K562 (cell line): ENCODE measurements around the gene EML2. TPM values are rescaled to one million over a fixed set of nuclear protein-coding genes. Genes with fewer than 3 reads are reported as not detected.

ENCODE experiments used
- BACH1 ChIP-seq: fragments of 200-800 bp; sonication (Bioruptor generic); IDR thresholded peaks from 2 replicates; pipeline ENCODE4 v1.6.1; 2016; ENCODE audit warnings: missing genetic modification characterization, missing compliant biosample characterization
- CBX3 ChIP-seq, 2 experiments: IDR thresholded peaks; 1 replicate in 1 of 2; 2 replicates in 1 of 2; pipeline ENCODE4 v1.6.1; 2012; ENCODE audit warnings: inconsistent platforms in 2 of 2, low read length in 2 of 2, borderline replicate concordance in 1 of 2, control low read depth in 1 of 2
- CEBPG ChIP-seq, 3 experiments: fragments of 200-800 bp in 1 of 3; sonication (Bioruptor generic) in 1 of 3; sonication (generic) in 1 of 3; formaldehyde crosslinking in 1 of 3; IDR thresholded peaks in 2 of 3; conservative IDR thresholded peaks in 1 of 3; 2 replicates each; pipeline versions ENCODE4 v1.6.1 to v1.8.0; 2016 to 2022; ENCODE audit warnings: missing compliant biosample characterization in 2 of 3, missing genetic modification characterization in 2 of 3, mild to moderate bottlenecking in 1 of 3, missing genetic modification reagents in 1 of 3
- DMBX1 ChIP-seq: fragments of 250-450 bp; sonication (Bioruptor Pico); IDR thresholded peaks from 2 replicates; pipeline ENCODE4 v1.8.0; 2022; ENCODE audit warnings: inconsistent platforms, mild to moderate bottlenecking, moderate library complexity, borderline replicate concordance
- GABPA ChIP-seq: fragments of 200-800 bp; sonication (Bioruptor generic); conservative IDR thresholded peaks from 2 replicates; pipeline ENCODE4 v1.6.1; 2016; ENCODE audit warnings: low read depth, missing genetic modification characterization, missing compliant biosample characterization
- GMEB1 ChIP-seq: fragments of 250-450 bp; sonication (Bioruptor Pico); IDR thresholded peaks from 2 replicates; pipeline ENCODE4 v1.4.0; 2020; ENCODE audit warnings: mild to moderate bottlenecking
- GTF2E2 ChIP-seq: fragments of 200-800 bp; sonication (Bioruptor generic); IDR thresholded peaks from 2 replicates; pipeline ENCODE4 v1.6.1; 2016; ENCODE audit warnings: missing genetic modification characterization, missing compliant biosample characterization
- HINFP ChIP-seq: fragments of 450-650 bp; conservative IDR thresholded peaks from 2 replicates; pipeline ENCODE4 v1.6.1; 2016; ENCODE audit warnings: missing genetic modification characterization, low read depth, mild to moderate bottlenecking, control low read depth, missing compliant biosample characterization
- JUN ChIP-seq, 2 experiments: sonication (generic) in 1 of 2; formaldehyde crosslinking in 1 of 2; IDR thresholded peaks; 2 replicates each; pipeline versions ENCODE4 v1.6.1 to v1.8.0; 2012 to 2022; ENCODE audit warnings: borderline replicate concordance in 2 of 2, mild to moderate bottlenecking in 2 of 2, improper control_type of control experiment in 1 of 2, low read depth in 1 of 2, low read length in 1 of 2, missing genetic modification reagents in 1 of 2
- JUNB ChIP-seq: fragments of 450-650 bp; formaldehyde crosslinking; conservative IDR thresholded peaks from 2 replicates; pipeline ENCODE4 v1.4.0; 2020; ENCODE audit warnings: mild to moderate bottlenecking
- NFYB ChIP-seq: IDR thresholded peaks from 2 replicates; pipeline ENCODE4 v1.6.1; 2011; ENCODE audit warnings: mild to moderate bottlenecking, moderate library complexity; ENCODE audit not compliant: insufficient read length; ENCODE audit errors: extremely low read depth
- SETDB1 ChIP-seq: IDR thresholded peaks from one replicate; pipeline ENCODE4 v1.6.1; 2012; ENCODE audit warnings: low read length, control low read depth, inconsistent platforms
- SPI1 ChIP-seq: IDR thresholded peaks from 2 replicates; pipeline ENCODE4 v1.6.1; 2011; ENCODE audit warnings: low read depth, low read length, control low read depth, borderline replicate concordance
- U2AF1 ChIP-seq: fragments of 200-400 bp; formaldehyde crosslinking; optimal IDR thresholded peaks from 2 replicates; pipeline ENCODE3; 2017; ENCODE audit warnings: mild to moderate bottlenecking, low read depth, low read length, moderate library complexity
- ZBTB11 ChIP-seq, 3 experiments: fragments of 200-800 bp in 1 of 3; fragments of 250-450 bp in 1 of 3; fragments of 450-650 bp in 1 of 3; sonication (Bioruptor Pico) in 1 of 3; sonication (Bioruptor generic) in 1 of 3; formaldehyde crosslinking in 1 of 3; IDR thresholded peaks; 2 replicates each; pipeline versions ENCODE4 v1.6.1 to v1.8.0; 2016 to 2022; ENCODE audit warnings: mild to moderate bottlenecking in 2 of 3, missing genetic modification characterization in 2 of 3, missing compliant biosample characterization in 1 of 3, moderate library complexity in 1 of 3
- ZNF347 ChIP-seq: fragments of 450-650 bp; formaldehyde crosslinking; IDR thresholded peaks from 2 replicates; pipeline ENCODE4 v1.4.0; 2020; ENCODE audit warnings: low read depth, mild to moderate bottlenecking, moderate library complexity
- ZNF699 ChIP-seq: fragments of 250-450 bp; sonication (Bioruptor Pico); IDR thresholded peaks from 2 replicates; pipeline ENCODE4 v1.8.0; 2021; ENCODE audit warnings: mild to moderate bottlenecking, moderate library complexity; ENCODE audit not compliant: insufficient replicate concordance
- ZNF830 ChIP-seq: fragments of 250-450 bp; sonication (Bioruptor Pico); IDR thresholded peaks from 2 replicates; pipeline ENCODE4 v1.5.0; 2021; ENCODE audit warnings: mild to moderate bottlenecking
- polyA plus RNA-seq, 8 experiments: library from polyadenylated mRNA; depleted of rRNA in 4 of 8; stranded (reverse) in 5 of 8; unstranded in 3 of 8; fragments of >200 nt; fragmentation: Nextera tagmentation in 2 of 8; fragmentation: Illumina TruSeq in 1 of 8; extraction: Ambion mirVana in 2 of 8; extraction: Trizol in 1 of 8; gene quantifications; 2 replicates each; pipeline versions ENCODE4 v1.2.1 to v1.2.3, GENCODE V29; 2011 to 2014; ENCODE audit warnings: inconsistent platforms in 1 of 8, missing spikeins in 1 of 8
- total RNA-seq, 7 experiments: library from RNA; depleted of rRNA in 6 of 7; stranded (reverse); fragments of >200 nt in 6 of 7; fragmentation: Illumina TruSeq in 2 of 7; extraction: Trizol in 2 of 7; gene quantifications; 2 replicates each; pipeline versions ENCODE4 v1.2.1 to v1.2.3, GENCODE V29; 2011 to 2021; ENCODE audit warnings: low replicate concordance in 1 of 7

Gene EML2
- total and polyA plus RNA-seq, 9 of the 15 experiments (the other 6 are each of a cell fraction or from before 2014, with no cell fraction given): 2.6 to 69.6 (median 24.8) TPM

GRCh38 chr19:45638930-45639729 is at the start of gene EML2 (continued):
- TF ChIP-seq ZNF347 (CRISPR knock-in tag) (no peak), JUNB (CRISPR knock-in tag) (no peak), GMEB1 (CRISPR knock-in tag) (0 out of 2 replicates have a peak, but pooled peaks have one; percentile 9), SPI1 (no peak), BACH1 (tag) (no peak), GTF2E2 (tag) (no peak), GABPA (tag) (peak; percentile 58), NFYB (no peak), JUN (IDR thresholded peaks at IDR 0.05; ENCODE audit: borderline replicate concordance, low read depth, low read length) (no peak), JUN (CRISPR knock-in tag; IDR thresholded peaks at IDR 0.05; ENCODE audit: borderline replicate concordance) (0 out of 2 replicates have a peak, but pooled peaks have one; percentile 30), ZNF830 (no peak), U2AF1 (no peak), ZNF699 (CRISPR knock-in tag) (no peak), ZBTB11 (CRISPR knock-in tag; IDR thresholded peaks at IDR 0.05) (peak in 1 of 3 experiments; percentile 48; a peak in 1 of 6 replicates), CEBPG (CRISPR knock-in tag; IDR thresholded peaks at IDR 0.05) (no peak), CEBPG (tag; conservative IDR thresholded peaks at IDR 0.05 in 1 of 2, IDR thresholded peaks at IDR 0.05 in 1 of 2) (no peak), HINFP (tag) (no peak), CBX3 (IDR thresholded peaks at IDR 0.05; ENCODE audit: borderline replicate concordance in 1 of 2, low read length in 2 of 2) (no peak), DMBX1 (CRISPR knock-in tag) (no peak), SETDB1 (no peak)
